Measurements from ENCODE around the gene BCAS3.
A peak's percentile ranks its signal among the peaks of the same experiment; 100 is the strongest.

Gene BCAS3

DNA sequence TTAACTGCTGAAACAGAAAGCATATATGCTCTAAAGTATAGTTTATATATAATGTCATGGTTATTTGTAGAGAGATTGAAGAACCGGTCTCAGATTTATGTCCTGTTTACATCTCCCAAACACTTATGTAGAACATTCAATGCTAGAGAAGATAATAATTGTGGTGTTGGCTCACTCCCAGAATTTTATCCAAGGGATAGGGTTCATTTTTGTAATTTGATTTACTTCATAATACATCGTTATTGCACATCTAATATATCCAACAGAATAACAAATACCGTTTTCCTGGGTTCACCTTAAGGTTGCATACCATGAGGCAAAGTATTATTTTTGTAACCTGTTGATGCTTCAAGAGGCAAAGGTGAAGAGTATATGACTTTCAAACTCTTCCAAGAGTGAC is 519.1 kb downstream of the BCAS3 start:
- no peak for FAIRE-seq
- TF ChIP-seq PAX5 (IDR thresholded peaks at IDR 0.05; ENCODE audit: insufficient read depth, low read length, severe bottlenecking) (no peak), TAF1 (IDR thresholded peaks at IDR 0.05; ENCODE audit: low read depth, low read length) (no peak), POLR2AphosphoS5 (IDR thresholded peaks at IDR 0.05; ENCODE audit: low read depth, low read length) (no peak), POLR2A (IDR thresholded peaks at IDR 0.05; ENCODE audit: low read depth, low read length) (no peak), SPI1 (IDR thresholded peaks at IDR 0.05; ENCODE audit: low read depth, low read length) (no peak), POU2F2 (IDR thresholded peaks at IDR 0.05; ENCODE audit: low read depth, low read length) (no peak)
- DNase-seq (ENCODE audit: insufficient read length, low spot score) = no peak

DNA sequence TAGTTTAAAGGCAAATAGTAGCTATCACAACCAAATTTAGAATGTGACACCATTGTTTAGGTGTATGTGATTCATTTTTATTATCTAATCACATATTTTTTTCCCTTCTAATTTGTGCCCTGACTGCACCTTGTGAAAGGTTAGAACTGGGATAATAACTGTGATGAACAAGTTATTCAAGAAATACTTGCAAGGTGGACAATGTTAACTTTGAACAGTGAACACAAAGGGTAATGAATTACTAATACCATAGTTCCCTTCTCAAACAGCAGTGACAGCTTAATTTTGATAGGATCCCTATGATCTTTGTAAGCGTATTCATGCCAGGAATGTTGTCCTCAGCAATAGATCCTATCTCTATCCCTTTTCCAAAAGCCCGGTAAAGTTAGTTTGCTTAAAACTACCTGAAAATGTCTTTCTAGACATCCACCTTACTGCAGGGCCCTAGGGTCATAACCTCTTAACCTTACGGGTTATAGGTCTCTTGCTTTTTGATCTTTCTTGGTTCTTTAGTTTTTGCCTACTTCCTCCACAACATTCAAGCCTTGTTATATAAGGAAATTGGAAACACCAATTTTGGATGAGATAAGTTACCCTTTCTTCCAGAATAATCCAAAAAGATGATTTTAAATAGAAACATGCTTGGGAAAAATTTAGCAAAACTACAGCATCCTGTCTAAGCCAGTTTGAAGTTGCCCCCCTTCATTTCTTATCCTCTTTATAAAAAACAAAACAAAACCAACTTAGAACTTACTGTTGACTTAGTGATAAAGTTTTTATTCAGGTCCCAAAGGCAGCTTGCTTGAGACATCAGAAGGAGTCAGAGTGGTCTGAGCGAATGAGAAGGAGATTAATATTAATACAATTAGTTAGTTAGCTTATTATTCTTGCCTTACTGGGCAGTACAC is 522.0 kb downstream of the BCAS3 start:
- TF ChIP-seq SPI1 (IDR thresholded peaks at IDR 0.05; ENCODE audit: low read depth, low read length) (no peak), POLR2AphosphoS5 (IDR thresholded peaks at IDR 0.05; ENCODE audit: low read depth, low read length) (no peak), TAF1 (IDR thresholded peaks at IDR 0.05; ENCODE audit: low read depth, low read length) (no peak), POLR2A (IDR thresholded peaks at IDR 0.05; ENCODE audit: low read depth, low read length) (no peak), POU2F2 (IDR thresholded peaks at IDR 0.05; ENCODE audit: low read depth, low read length) (no peak), PAX5 (IDR thresholded peaks at IDR 0.05; ENCODE audit: insufficient read depth, low read length, severe bottlenecking) (no peak)
- no peak for DNase-seq (ENCODE audit: insufficient read length, low spot score)
- FAIRE-seq = no peak

DNA sequence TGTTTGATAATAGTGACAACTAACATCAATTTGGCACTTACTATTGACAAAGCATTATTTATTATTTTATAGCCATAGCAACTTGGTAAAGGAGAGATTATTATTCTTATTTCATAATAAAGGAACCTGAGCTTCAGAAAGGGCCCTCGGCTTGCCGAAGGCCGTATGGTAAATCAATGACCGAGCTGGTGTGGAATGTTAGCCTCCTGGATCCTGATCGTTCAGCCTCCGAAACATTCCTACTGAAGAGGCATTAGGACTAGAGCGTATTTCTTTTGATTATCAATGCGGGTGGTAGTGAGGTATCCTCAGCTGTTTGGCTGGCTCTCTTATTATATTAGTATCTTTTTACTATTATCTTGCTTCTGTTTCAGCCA is 522.7 kb downstream of the BCAS3 start:
- no peak for FAIRE-seq
- TF ChIP-seq POLR2AphosphoS5 (IDR thresholded peaks at IDR 0.05; ENCODE audit: low read depth, low read length) = no peak
- no peak for TF ChIP-seq SPI1 (IDR thresholded peaks at IDR 0.05; ENCODE audit: low read depth, low read length)
- TF ChIP-seq POLR2A (IDR thresholded peaks at IDR 0.05; ENCODE audit: low read depth, low read length) = no peak
- no peak for TF ChIP-seq POU2F2 (IDR thresholded peaks at IDR 0.05; ENCODE audit: low read depth, low read length)
- no peak for TF ChIP-seq TAF1 (IDR thresholded peaks at IDR 0.05; ENCODE audit: low read depth, low read length)
- no peak for TF ChIP-seq PAX5 (IDR thresholded peaks at IDR 0.05; ENCODE audit: insufficient read depth, low read length, severe bottlenecking)
- DNase-seq (ENCODE audit: insufficient read length, low spot score) = no peak

DNA sequence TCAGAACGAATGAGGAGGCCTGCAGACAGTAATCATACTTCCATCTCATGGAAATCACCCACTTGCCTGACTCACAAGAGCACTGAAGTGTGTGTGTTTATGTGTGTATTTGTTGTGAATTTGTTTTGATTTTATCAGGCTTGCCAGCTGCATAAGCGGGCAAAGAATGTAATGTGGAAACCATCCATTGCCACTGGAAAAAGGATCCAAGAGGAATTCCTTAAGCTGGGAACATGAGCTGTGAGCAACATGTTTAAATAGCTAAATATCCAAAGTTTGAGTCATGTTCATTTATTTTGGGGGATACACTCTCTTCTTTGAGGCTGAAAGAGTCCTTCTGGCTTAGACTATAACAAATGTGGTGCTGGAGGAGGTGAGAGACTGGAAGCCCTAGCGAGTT is 523.6 kb downstream of the BCAS3 start:
- DNase-seq (ENCODE audit: insufficient read length, low spot score) = no peak
- no peak for FAIRE-seq
- TF ChIP-seq SPI1 (IDR thresholded peaks at IDR 0.05; ENCODE audit: low read depth, low read length) (no peak), POLR2AphosphoS5 (IDR thresholded peaks at IDR 0.05; ENCODE audit: low read depth, low read length) (no peak), POLR2A (IDR thresholded peaks at IDR 0.05; ENCODE audit: low read depth, low read length) (no peak), PAX5 (IDR thresholded peaks at IDR 0.05; ENCODE audit: insufficient read depth, low read length, severe bottlenecking) (no peak), TAF1 (IDR thresholded peaks at IDR 0.05; ENCODE audit: low read depth, low read length) (no peak), POU2F2 (IDR thresholded peaks at IDR 0.05; ENCODE audit: low read depth, low read length) (no peak)

DNA sequence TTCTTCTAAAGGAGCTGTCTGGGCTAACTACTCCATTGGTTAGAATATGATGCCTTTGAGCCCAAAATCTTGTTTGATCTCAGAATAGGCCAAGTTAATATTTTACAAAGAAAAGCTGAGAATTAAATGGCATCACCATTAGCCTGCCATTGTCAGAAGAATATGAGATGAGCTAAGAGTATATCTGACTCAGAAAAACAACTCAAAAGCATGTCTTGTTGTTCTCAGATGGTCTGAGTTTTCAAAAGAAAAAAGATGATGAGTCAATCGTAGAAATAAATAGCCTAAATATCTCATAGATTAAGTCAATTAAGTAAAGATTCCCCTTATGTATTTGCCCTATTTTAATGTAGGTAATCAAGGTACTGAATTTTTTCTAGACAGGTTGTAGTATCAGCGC is 524.9 kb downstream of the BCAS3 start:
- no peak for FAIRE-seq
- no peak for TF ChIP-seq SPI1 (IDR thresholded peaks at IDR 0.05; ENCODE audit: low read depth, low read length)
- no peak for TF ChIP-seq POLR2A (IDR thresholded peaks at IDR 0.05; ENCODE audit: low read depth, low read length)
- no peak for TF ChIP-seq POU2F2 (IDR thresholded peaks at IDR 0.05; ENCODE audit: low read depth, low read length)
- TF ChIP-seq TAF1 (IDR thresholded peaks at IDR 0.05; ENCODE audit: low read depth, low read length) = no peak
- TF ChIP-seq PAX5 (IDR thresholded peaks at IDR 0.05; ENCODE audit: insufficient read depth, low read length, severe bottlenecking) = no peak
- no peak for TF ChIP-seq POLR2AphosphoS5 (IDR thresholded peaks at IDR 0.05; ENCODE audit: low read depth, low read length)
- DNase-seq (ENCODE audit: insufficient read length, low spot score) = no peak

DNA sequence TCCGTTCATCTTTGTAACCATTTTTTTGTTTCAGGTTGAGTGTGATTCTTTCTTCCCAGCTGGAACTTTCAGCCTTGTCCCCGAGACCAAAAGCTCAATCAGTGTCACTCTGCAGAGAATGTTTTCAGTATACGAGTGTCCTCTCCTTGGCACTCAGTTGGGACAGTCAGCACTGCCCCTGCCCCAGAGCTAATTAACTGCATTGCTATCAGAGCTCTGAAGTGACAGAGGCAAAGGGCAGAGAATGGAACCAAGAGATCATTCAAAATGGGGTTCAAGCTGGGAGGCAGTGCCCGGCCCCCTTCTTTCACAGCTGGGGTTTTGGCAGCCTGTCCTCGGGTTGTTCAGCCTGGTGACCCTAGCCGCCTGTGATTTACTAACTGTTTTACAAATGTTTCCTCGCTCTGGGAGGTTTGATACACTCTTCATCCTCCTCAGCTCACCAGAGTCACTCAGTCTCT is 526.0 kb downstream of the BCAS3 start:
- no peak for FAIRE-seq
- TF ChIP-seq TAF1 (IDR thresholded peaks at IDR 0.05; ENCODE audit: low read depth, low read length) (no peak), SPI1 (IDR thresholded peaks at IDR 0.05; ENCODE audit: low read depth, low read length) (no peak), POLR2AphosphoS5 (IDR thresholded peaks at IDR 0.05; ENCODE audit: low read depth, low read length) (no peak), POU2F2 (IDR thresholded peaks at IDR 0.05; ENCODE audit: low read depth, low read length) (no peak), PAX5 (IDR thresholded peaks at IDR 0.05; ENCODE audit: insufficient read depth, low read length, severe bottlenecking) (no peak), POLR2A (IDR thresholded peaks at IDR 0.05; ENCODE audit: low read depth, low read length) (no peak)
- no peak for DNase-seq (ENCODE audit: insufficient read length, low spot score)

DNA sequence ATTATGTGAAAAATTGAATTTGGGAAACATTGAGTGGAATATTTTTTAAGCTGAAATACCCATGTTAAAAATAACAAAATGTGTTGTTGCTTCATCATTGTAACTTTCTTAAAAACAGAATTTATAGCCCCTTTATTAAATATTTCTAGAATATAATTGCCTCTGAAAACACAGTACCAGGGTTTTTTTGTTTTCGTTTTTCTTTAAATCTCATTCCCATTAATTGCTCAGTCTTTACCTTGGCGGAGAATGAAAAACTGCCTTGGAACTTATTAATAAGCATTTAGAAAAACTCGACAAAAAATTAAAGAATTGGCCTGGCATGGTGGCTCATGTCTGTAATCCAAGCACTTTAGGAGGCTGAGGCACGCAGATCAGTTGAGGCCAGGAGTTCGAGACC is 526.8 kb downstream of the BCAS3 start:
- TF ChIP-seq POLR2AphosphoS5 (IDR thresholded peaks at IDR 0.05; ENCODE audit: low read depth, low read length) (no peak), TAF1 (IDR thresholded peaks at IDR 0.05; ENCODE audit: low read depth, low read length) (no peak), PAX5 (IDR thresholded peaks at IDR 0.05; ENCODE audit: insufficient read depth, low read length, severe bottlenecking) (no peak), SPI1 (IDR thresholded peaks at IDR 0.05; ENCODE audit: low read depth, low read length) (no peak), POLR2A (IDR thresholded peaks at IDR 0.05; ENCODE audit: low read depth, low read length) (no peak), POU2F2 (IDR thresholded peaks at IDR 0.05; ENCODE audit: low read depth, low read length) (no peak)
- DNase-seq (ENCODE audit: insufficient read length, low spot score) (no peak), FAIRE-seq (no peak)

DNA sequence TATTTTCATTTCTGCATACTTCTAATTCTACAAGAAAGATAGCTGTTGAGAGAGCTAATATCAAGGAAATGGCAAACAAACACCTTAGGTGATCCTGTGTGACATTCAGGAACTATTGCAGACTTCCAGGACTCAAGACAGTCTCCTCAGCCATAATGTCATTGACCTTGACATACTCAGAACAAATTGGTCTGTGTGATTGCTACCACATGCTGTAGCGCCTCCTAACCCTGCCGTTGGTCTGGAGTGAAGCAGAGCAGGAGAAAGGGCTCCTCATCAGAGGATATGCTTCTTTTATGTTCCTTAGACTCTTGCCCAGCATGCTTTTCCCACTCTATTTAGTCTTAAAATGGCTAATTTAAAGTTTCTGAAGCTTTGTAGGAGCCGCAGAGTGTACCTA is 527.8 kb downstream of the BCAS3 start:
- no peak for TF ChIP-seq PAX5 (IDR thresholded peaks at IDR 0.05; ENCODE audit: insufficient read depth, low read length, severe bottlenecking)
- no peak for TF ChIP-seq POU2F2 (IDR thresholded peaks at IDR 0.05; ENCODE audit: low read depth, low read length)
- no peak for TF ChIP-seq POLR2AphosphoS5 (IDR thresholded peaks at IDR 0.05; ENCODE audit: low read depth, low read length)
- TF ChIP-seq TAF1 (IDR thresholded peaks at IDR 0.05; ENCODE audit: low read depth, low read length) = no peak
- TF ChIP-seq POLR2A (IDR thresholded peaks at IDR 0.05; ENCODE audit: low read depth, low read length) = no peak
- no peak for TF ChIP-seq SPI1 (IDR thresholded peaks at IDR 0.05; ENCODE audit: low read depth, low read length)
- no peak for DNase-seq (ENCODE audit: insufficient read length, low spot score)
- FAIRE-seq = peak; percentile 23

DNA sequence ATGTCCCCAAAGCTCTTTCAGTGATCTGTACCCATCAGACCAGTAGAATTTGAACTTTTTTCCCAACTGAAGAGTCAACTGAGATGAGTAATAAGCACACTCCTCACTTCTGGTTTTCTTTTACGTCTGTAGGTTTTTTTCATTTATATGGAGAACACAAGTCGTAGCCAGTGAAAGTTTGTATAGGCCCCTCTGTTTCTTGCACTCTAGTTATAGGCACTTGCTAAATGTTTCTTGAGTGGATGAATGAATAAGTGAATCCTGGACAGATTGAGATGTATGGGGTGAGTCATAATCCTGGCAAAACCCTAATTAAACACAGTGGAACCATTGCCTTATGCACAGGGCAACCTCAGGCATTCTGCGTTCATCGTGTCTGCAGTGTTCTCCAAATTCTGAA is 528.3 kb downstream of the BCAS3 start:
- DNase-seq (ENCODE audit: insufficient read length, low spot score) (no peak), FAIRE-seq (no peak)
- TF ChIP-seq SPI1 (IDR thresholded peaks at IDR 0.05; ENCODE audit: low read depth, low read length) (no peak), POLR2A (IDR thresholded peaks at IDR 0.05; ENCODE audit: low read depth, low read length) (no peak), POU2F2 (IDR thresholded peaks at IDR 0.05; ENCODE audit: low read depth, low read length) (no peak), PAX5 (IDR thresholded peaks at IDR 0.05; ENCODE audit: insufficient read depth, low read length, severe bottlenecking) (no peak), TAF1 (IDR thresholded peaks at IDR 0.05; ENCODE audit: low read depth, low read length) (no peak), POLR2AphosphoS5 (IDR thresholded peaks at IDR 0.05; ENCODE audit: low read depth, low read length) (no peak)
